GM10248 (cell line): ENCODE data around the gene MAML3.

Source experiments
- CTCF ChIA-PET: fragments of 300-600 bp; sonication (Branson Sonifier 250); formaldehyde crosslinking; extraction: SDS; loops from one replicate; lab custom pipeline; 2021; ENCODE audit warnings: antibody characterized with exemption; lab: Yijun Ruan, JAX
- POLR2A ChIA-PET: fragments of 350-650 bp; sonication (Branson Sonifier 250); formaldehyde crosslinking; extraction: SDS; loops from one replicate; lab custom pipeline; 2020; ENCODE audit warnings: antibody characterized with exemption; lab: Yijun Ruan, JAX
- DNase-seq: peaks from one replicate; pipeline ENCODE4 v3.0.0; 2012; ENCODE audit errors: extremely low spot score
- CTCF ChIP-seq: IDR thresholded peaks from 2 replicates; pipeline ENCODE4 v1.5.1; 2012; ENCODE audit warnings: mild to moderate bottlenecking, low read depth; ENCODE audit errors: extremely low read depth, missing control alignments, control extremely low read depth

The MAML3 gene

GRCh38 chr4:140135529-140136088, 18.4 kb downstream of the MAML3 start:
- DNase-seq: no peak
- POLR2A ChIA-PET: no interaction called here
- TF ChIP-seq CTCF: no peak
- CTCF ChIA-PET: interaction anchor here (0.9 kb wide), 1 partner anchor 87 kb away, joined by 3 read pairs; no protein-coding TSS in a partner anchor

- DNase-seq: no peak
- ChIA-PET CTCF (interaction anchor here (0.9 kb wide), 1 partner anchor 88 kb away, joined by 3 read pairs; no protein-coding TSS in a partner anchor), POLR2A (no interaction called here)
- no peak for TF ChIP-seq CTCF
Observed at GRCh38 chr4:140134746-140135425, 19.1 kb downstream of the MAML3 start.

- ChIA-PET CTCF (no interaction called here), POLR2A (no interaction called here)
- DNase-seq: no peak
- no peak for TF ChIP-seq CTCF
Observed at GRCh38 chr4:140133576-140133975, 20.4 kb downstream of the MAML3 start.

- TF ChIP-seq CTCF: no peak
- ChIA-PET POLR2A (no interaction called here), CTCF (interaction anchor here (1.0 kb wide), 1 partner anchor 11 kb away, joined by 3 read pairs; no protein-coding TSS in a partner anchor)
- DNase-seq: no peak
Observed at GRCh38 chr4:140131675-140132229, 22.2 kb downstream of the MAML3 start.

- TF ChIP-seq CTCF: no peak
- ChIA-PET CTCF (interaction anchor here (1.0 kb wide), 1 partner anchor 10 kb away, joined by 3 read pairs; no protein-coding TSS in a partner anchor), POLR2A (no interaction called here)
- no peak for DNase-seq
Observed at GRCh38 chr4:140130677-140131076, 23.3 kb downstream of the MAML3 start.

GRCh38 chr4:140127422-140127821, 26.6 kb downstream of the MAML3 start:
- DNase-seq: no peak
- POLR2A ChIA-PET: no interaction called here
- TF ChIP-seq CTCF: no peak
- CTCF ChIA-PET: interaction anchor here (1.5 kb wide), 1 partner anchor 9 kb away, joined by 3 read pairs; no protein-coding TSS in a partner anchor
